ENCODE results near the gene ZNF609.

ZNF609 gene

GRCh38 chr15:64507845-64508244 lies 47.5 kb downstream of the ZNF609 start:
- Mint-ChIP-seq H3K9me3 (no peaks in the 10 kb centered on the region), H3K4me1 (peaks cover 39% of the 10 kb centered on the region), H3K36me3 (peaks cover 8% of the 10 kb centered on the region), H3K27ac (peak overlapping the region; percentile 58), H3K4me3 (no peak overlapping the region), H3K27me3 (no peaks in the 10 kb centered on the region)
- ATAC-seq, result no peak

- H3K27ac Mint-ChIP-seq, result peak overlapping the region; percentile 15
- H3K4me1 Mint-ChIP-seq, result peaks cover 32% of the 10 kb centered on the region
- peaks cover 28% of the 10 kb centered on the region for H3K36me3 Mint-ChIP-seq
- no peak overlapping the region for H3K4me3 Mint-ChIP-seq
- ATAC-seq, result no peak
- H3K9me3 Mint-ChIP-seq, result no peaks in the 10 kb centered on the region
- H3K27me3 Mint-ChIP-seq, result no peaks in the 10 kb centered on the region
Measured at GRCh38 chr15:64513823-64514222, 53.4 kb downstream of the ZNF609 start.

GRCh38 chr15:64515196-64515595 lies 54.8 kb downstream of the ZNF609 start:
- ATAC-seq, result no peak
- Mint-ChIP-seq H3K36me3 (peaks cover 19% of the 10 kb centered on the region), H3K27ac (no peak overlapping the region), H3K9me3 (no peaks in the 10 kb centered on the region), H3K4me1 (peaks cover 30% of the 10 kb centered on the region), H3K27me3 (no peaks in the 10 kb centered on the region), H3K4me3 (no peak overlapping the region)

- H3K4me1 Mint-ChIP-seq, result peaks cover 31% of the 10 kb centered on the region
- no peak for ATAC-seq
- no peak overlapping the region for H3K27ac Mint-ChIP-seq
- H3K27me3 Mint-ChIP-seq, result no peaks in the 10 kb centered on the region
- no peaks in the 10 kb centered on the region for H3K9me3 Mint-ChIP-seq
- H3K36me3 Mint-ChIP-seq, result peaks cover 19% of the 10 kb centered on the region
- H3K4me3 Mint-ChIP-seq, result no peak overlapping the region
Measured at GRCh38 chr15:64515825-64516224, 55.4 kb downstream of the ZNF609 start.

GRCh38 chr15:64519897-64520296 lies 59.5 kb downstream of the ZNF609 start:
- Mint-ChIP-seq H3K9me3 (no peaks in the 10 kb centered on the region), H3K4me1 (peaks cover 32% of the 10 kb centered on the region), H3K27me3 (no peaks in the 10 kb centered on the region), H3K4me3 (no peak overlapping the region), H3K27ac (no peak overlapping the region), H3K36me3 (peaks cover 19% of the 10 kb centered on the region)
- no peak for ATAC-seq

- peaks cover 43% of the 10 kb centered on the region for H3K4me1 Mint-ChIP-seq
- no peaks in the 10 kb centered on the region for H3K9me3 Mint-ChIP-seq
- no peak overlapping the region for H3K4me3 Mint-ChIP-seq
- no peaks in the 10 kb centered on the region for H3K27me3 Mint-ChIP-seq
- H3K36me3 Mint-ChIP-seq, result peaks cover 19% of the 10 kb centered on the region
- no peak for ATAC-seq
- no peak overlapping the region for H3K27ac Mint-ChIP-seq
Measured at GRCh38 chr15:64521201-64521600, 60.8 kb downstream of the ZNF609 start.

GRCh38 chr15:64521726-64522164 lies 61.4 kb downstream of the ZNF609 start:
- no peak for ATAC-seq
- no peaks in the 10 kb centered on the region for H3K27me3 Mint-ChIP-seq
- H3K36me3 Mint-ChIP-seq, result peaks cover 17% of the 10 kb centered on the region
- peaks cover 46% of the 10 kb centered on the region for H3K4me1 Mint-ChIP-seq
- no peaks in the 10 kb centered on the region for H3K9me3 Mint-ChIP-seq
- H3K4me3 Mint-ChIP-seq, result no peak overlapping the region
- peak overlapping the region; percentile 48 for H3K27ac Mint-ChIP-seq

- Mint-ChIP-seq H3K4me3 (no peak overlapping the region), H3K36me3 (peaks cover 13% of the 10 kb centered on the region), H3K27me3 (no peaks in the 10 kb centered on the region), H3K4me1 (peaks cover 48% of the 10 kb centered on the region), H3K9me3 (no peaks in the 10 kb centered on the region), H3K27ac (peak overlapping the region; percentile 48)
- ATAC-seq, result no peak
Measured at GRCh38 chr15:64522226-64522823, 61.9 kb downstream of the ZNF609 start.

- Mint-ChIP-seq H3K36me3 (peaks cover 14% of the 10 kb centered on the region), H3K27ac (no peak overlapping the region), H3K27me3 (no peaks in the 10 kb centered on the region), H3K9me3 (no peaks in the 10 kb centered on the region), H3K4me3 (no peak overlapping the region), H3K4me1 (peaks cover 50% of the 10 kb centered on the region)
- no peak for ATAC-seq
Measured at GRCh38 chr15:64523240-64523639, 62.9 kb downstream of the ZNF609 start.

GRCh38 chr15:64524778-64525177 lies 64.4 kb downstream of the ZNF609 start:
- Mint-ChIP-seq H3K4me1 (peaks cover 40% of the 10 kb centered on the region), H3K4me3 (no peak overlapping the region), H3K27me3 (no peaks in the 10 kb centered on the region), H3K27ac (no peak overlapping the region), H3K36me3 (peaks cover 11% of the 10 kb centered on the region), H3K9me3 (no peaks in the 10 kb centered on the region)
- ATAC-seq, result no peak

- Mint-ChIP-seq H3K9me3 (no peaks in the 10 kb centered on the region), H3K4me1 (peaks cover 46% of the 10 kb centered on the region), H3K4me3 (no peak overlapping the region), H3K27ac (no peak overlapping the region), H3K27me3 (no peaks in the 10 kb centered on the region), H3K36me3 (peaks cover 11% of the 10 kb centered on the region)
- no peak for ATAC-seq
Measured at GRCh38 chr15:64525828-64526530, 65.6 kb downstream of the ZNF609 start.

- no peaks in the 10 kb centered on the region for H3K27me3 Mint-ChIP-seq
- H3K27ac Mint-ChIP-seq, result no peak overlapping the region
- H3K36me3 Mint-ChIP-seq, result peaks cover 11% of the 10 kb centered on the region
- ATAC-seq, result no peak
- H3K4me1 Mint-ChIP-seq, result peaks cover 44% of the 10 kb centered on the region
- no peaks in the 10 kb centered on the region for H3K9me3 Mint-ChIP-seq
- H3K4me3 Mint-ChIP-seq, result no peak overlapping the region
Measured at GRCh38 chr15:64527263-64527984, 67.0 kb downstream of the ZNF609 start.

GRCh38 chr15:64528871-64529270 lies 68.5 kb downstream of the ZNF609 start:
- H3K4me3 Mint-ChIP-seq, result no peak overlapping the region
- H3K36me3 Mint-ChIP-seq, result peaks cover 19% of the 10 kb centered on the region
- H3K27ac Mint-ChIP-seq, result no peak overlapping the region
- peaks cover 50% of the 10 kb centered on the region for H3K4me1 Mint-ChIP-seq
- no peak for ATAC-seq
- H3K27me3 Mint-ChIP-seq, result no peaks in the 10 kb centered on the region
- H3K9me3 Mint-ChIP-seq, result no peaks in the 10 kb centered on the region

- H3K4me1 Mint-ChIP-seq, result peaks cover 55% of the 10 kb centered on the region
- H3K36me3 Mint-ChIP-seq, result peaks cover 15% of the 10 kb centered on the region
- no peak overlapping the region for H3K4me3 Mint-ChIP-seq
- no peak for ATAC-seq
- no peak overlapping the region for H3K27ac Mint-ChIP-seq
- H3K27me3 Mint-ChIP-seq, result no peaks in the 10 kb centered on the region
- no peaks in the 10 kb centered on the region for H3K9me3 Mint-ChIP-seq
Measured at GRCh38 chr15:64530472-64530871, 70.1 kb downstream of the ZNF609 start.

GRCh38 chr15:64530918-64531317 lies 70.5 kb downstream of the ZNF609 start:
- Mint-ChIP-seq H3K27me3 (no peaks in the 10 kb centered on the region), H3K4me1 (peaks cover 51% of the 10 kb centered on the region), H3K9me3 (no peaks in the 10 kb centered on the region), H3K36me3 (peaks cover 15% of the 10 kb centered on the region), H3K4me3 (no peak overlapping the region), H3K27ac (no peak overlapping the region)
- no peak for ATAC-seq

Data from stimulated activated memory B cell treated with anti-CD40 and anti-IgM and Interleukin-4, amounts not matched to agents 10 μg/mL and 1 μg/mL and 100 μg/mL, for 72 hours (primary cell).